ENCODE results near the gene CACNA2D4. TPM values are rescaled to one million over a fixed set of nuclear protein-coding genes. Genes with fewer than 3 reads are reported as not detected.

Gene CACNA2D4
- total and polyA plus RNA-seq, 11 donors = 0.10 to 9.0 (median 1.2) TPM

GRCh38 chr12:1840981-1841425, 77.4 kb downstream of the CACNA2D4 start:
- no peaks in the 10 kb centered on the region for H3K9me3 ChIP-seq
- H3K36me3 ChIP-seq = no peaks in the 10 kb centered on the region
- no peak overlapping the region for H3K27ac ChIP-seq
- no peak for ATAC-seq
- H3K4me3 ChIP-seq = no peak overlapping the region
- H3K27me3 ChIP-seq = peaks cover 0 to 30% (median 2%) of the 10 kb centered on the region in 9 donors
- 87 to 92% (median 89%) methylated on average over 8 to 16 of the region's 16 CpGs for WGBS, 4 donors
- intact Hi-C loops (cut with DNase I) = no loop called here
- DNase-seq = peak in 1 of 5 donors; percentile 33
- TF ChIP-seq POLR2A (IDR thresholded peaks at IDR 0.05) (no peak), CTCF (IDR thresholded peaks at IDR 0.05) (no peak)
- no peaks in the 10 kb centered on the region for H3K4me1 ChIP-seq

- no peaks in the 10 kb centered on the region for H3K36me3 ChIP-seq
- H3K27ac ChIP-seq = no peak overlapping the region
- intact Hi-C loops (cut with DNase I) = no loop called here
- DNase-seq (peak in 1 of 5 donors; percentile 2), ATAC-seq (no peak)
- TF ChIP-seq CTCF (IDR thresholded peaks at IDR 0.05) = no peak
- no peak for TF ChIP-seq POLR2A (IDR thresholded peaks at IDR 0.05)
- H3K27me3 ChIP-seq = peaks cover 0 to 30% (median 2%) of the 10 kb centered on the region in 9 donors
- 69 to 74% (median 73%) methylated on average over 23 to 24 of the region's 24 CpGs for WGBS, 4 donors
- H3K4me1 ChIP-seq = no peaks in the 10 kb centered on the region
- H3K4me3 ChIP-seq = no peak overlapping the region
- H3K9me3 ChIP-seq = no peaks in the 10 kb centered on the region
Measured at GRCh38 chr12:1839956-1840951, 78.2 kb downstream of the CACNA2D4 start.

GRCh38 chr12:1839464-1839863, 79.0 kb downstream of the CACNA2D4 start:
- no peak for ATAC-seq
- TF ChIP-seq CTCF (IDR thresholded peaks at IDR 0.05) (no peak), POLR2A (IDR thresholded peaks at IDR 0.05) (no peak)
- WGBS, 4 donors = 88 to 93% (median 92%) methylated on average over 10 of the region's 10 CpGs
- no peak overlapping the region for H3K27ac ChIP-seq
- no peak overlapping the region for H3K4me3 ChIP-seq
- H3K9me3 ChIP-seq = no peaks in the 10 kb centered on the region
- peak in 1 of 5 donors; percentile 9 for DNase-seq
- peaks cover 0 to 27% (median 2%) of the 10 kb centered on the region in 9 donors for H3K27me3 ChIP-seq
- H3K4me1 ChIP-seq = no peaks in the 10 kb centered on the region
- no peaks in the 10 kb centered on the region for H3K36me3 ChIP-seq
- intact Hi-C loops (cut with DNase I) = no loop called here

- intact Hi-C loops (cut with DNase I) = no loop called here
- TF ChIP-seq POLR2A (IDR thresholded peaks at IDR 0.05) (no peak), CTCF (IDR thresholded peaks at IDR 0.05) (no peak)
- 87 to 91% (median 91%) methylated on average over 11 to 15 of the region's 15 CpGs for WGBS, 4 donors
- Histone ChIP-seq H3K27ac (no peak overlapping the region), H3K27me3 (peaks cover 0 to 24% (median 2%) of the 10 kb centered on the region in 9 donors), H3K4me3 (no peak overlapping the region), H3K4me1 (no peaks in the 10 kb centered on the region), H3K36me3 (no peaks in the 10 kb centered on the region), H3K9me3 (no peaks in the 10 kb centered on the region)
- DNase-seq (peak in 1 of 5 donors; percentile 7), ATAC-seq (no peak)
Measured at GRCh38 chr12:1838994-1839365, 79.5 kb downstream of the CACNA2D4 start.

Data from heart left ventricle (tissue), 16 donors.